ENCODE data around the gene PARN. TPM values are rescaled to one million over a fixed set of nuclear protein-coding genes. Genes with fewer than 3 reads are reported as not detected.

Gene PARN
- polyA plus RNA-seq, 3 donors, result 18.4 to 24.4 (median 19.1) TPM

GRCh38 chr16:14539631-14540030 lies 90.4 kb downstream of the PARN start:
- Histone ChIP-seq H3K4me1 (ENCODE audit: control insufficient read depth in 1 of 2, insufficient read depth in 2 of 2, low read length in 2 of 2) (no peaks in the 10 kb centered on the region), H2AFZ (ENCODE audit: insufficient read depth, low read depth, low read length, poor library complexity, severe bottlenecking) (no peak overlapping the region), H3K9me3 (replicated peaks in 1 of 2; ENCODE audit: control insufficient read depth in 1 of 2, insufficient read depth in 1 of 2, low read length in 2 of 2) (peaks cover 12 to 14% of the 10 kb centered on the region in 2 donors), H3K36me3 (replicated peaks in 1 of 2; ENCODE audit: control insufficient read depth in 1 of 2, insufficient read depth in 2 of 2, low read length in 2 of 2) (peaks cover 11 to 47% of the 10 kb centered on the region in 2 donors), H3K27ac (ENCODE audit: low read depth in 1 of 2, low read length in 2 of 2) (no peak overlapping the region), H3K4me3 (replicated peaks in 1 of 3; ENCODE audit: low read depth in 2 of 3, low read length in 3 of 3) (no peak overlapping the region), H4K20me1 (ENCODE audit: insufficient read depth, low read length) (no peaks in the 10 kb centered on the region), H3K9ac (ENCODE audit: insufficient read depth, low read length, poor library complexity, severe bottlenecking) (no peak overlapping the region), H3K4me2 (replicated peaks; ENCODE audit: extremely low read depth, low read length, poor library complexity, severe bottlenecking) (no peak overlapping the region), H3K79me2 (ENCODE audit: insufficient read depth, low read length) (no peaks in the 10 kb centered on the region), H3K27me3 (ENCODE audit: control insufficient read depth in 2 of 2, insufficient read depth in 2 of 2, low read length in 2 of 2) (no peaks in the 10 kb centered on the region)
- Mint-ChIP-seq H3K4me1 (peaks cover under 1% of the 10 kb centered on the region), H3K4me3 (no peak overlapping the region), H3K27ac (no peak overlapping the region), H3K36me3 (peaks cover 35 to 46% of the 10 kb centered on the region in 2 donors), H3K27me3 (ENCODE audit: low read depth in 3 of 3) (no peaks in the 10 kb centered on the region), H3K9me3 (peaks cover 13 to 23% (median 17%) of the 10 kb centered on the region in 7 donors)
- intact Hi-C loops (cut with micrococcal nuclease), result no loop called here
- DNase-seq, result no peak
- TF ChIP-seq CTCF (IDR thresholded peaks at IDR 0.05), result no peak
- no CpG with 5 or more reads among the region's 2 CpGs for WGBS (ENCODE audit: insufficient coverage)

DNA sequence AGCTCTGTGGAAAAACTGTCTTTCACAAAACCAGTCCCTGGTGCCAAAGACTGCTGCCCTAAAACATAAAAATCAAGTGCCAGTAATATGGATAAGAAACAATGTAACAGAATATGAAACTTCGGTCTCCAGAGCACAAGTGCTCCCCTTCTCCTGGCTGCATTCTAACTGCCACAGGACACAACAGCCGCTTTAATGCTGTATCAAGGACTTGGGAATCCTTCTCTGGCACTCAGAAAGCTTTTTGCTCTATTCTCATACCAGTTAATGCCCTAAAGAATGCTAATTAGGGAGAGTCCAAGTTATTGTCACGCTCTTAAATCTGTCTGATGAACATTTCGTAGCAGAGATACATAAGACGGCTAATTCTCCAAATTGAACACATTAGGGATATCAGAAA lies 90.9 kb downstream of the PARN start:
- Histone ChIP-seq H3K36me3 (replicated peaks in 1 of 2; ENCODE audit: control insufficient read depth in 1 of 2, insufficient read depth in 2 of 2, low read length in 2 of 2) (peaks cover 11 to 44% of the 10 kb centered on the region in 2 donors), H2AFZ (ENCODE audit: insufficient read depth, low read depth, low read length, poor library complexity, severe bottlenecking) (no peak overlapping the region), H3K9me3 (replicated peaks in 1 of 2; ENCODE audit: control insufficient read depth in 1 of 2, insufficient read depth in 1 of 2, low read length in 2 of 2) (peaks cover 12 to 14% of the 10 kb centered on the region in 2 donors), H3K4me3 (replicated peaks in 1 of 3; ENCODE audit: low read depth in 2 of 3, low read length in 3 of 3) (no peak overlapping the region), H3K4me1 (ENCODE audit: control insufficient read depth in 1 of 2, insufficient read depth in 2 of 2, low read length in 2 of 2) (no peaks in the 10 kb centered on the region), H3K9ac (ENCODE audit: insufficient read depth, low read length, poor library complexity, severe bottlenecking) (no peak overlapping the region), H3K27me3 (ENCODE audit: control insufficient read depth in 2 of 2, insufficient read depth in 2 of 2, low read length in 2 of 2) (no peaks in the 10 kb centered on the region), H3K4me2 (replicated peaks; ENCODE audit: extremely low read depth, low read length, poor library complexity, severe bottlenecking) (no peak overlapping the region), H3K27ac (ENCODE audit: low read depth in 1 of 2, low read length in 2 of 2) (no peak overlapping the region), H3K79me2 (ENCODE audit: insufficient read depth, low read length) (no peaks in the 10 kb centered on the region), H4K20me1 (ENCODE audit: insufficient read depth, low read length) (no peaks in the 10 kb centered on the region)
- peaks cover 3% of the 10 kb centered on the region for H3K4me1 Mint-ChIP-seq
- no peak for DNase-seq
- peaks cover 13 to 21% (median 17%) of the 10 kb centered on the region in 7 donors for H3K9me3 Mint-ChIP-seq
- H3K27me3 Mint-ChIP-seq (ENCODE audit: low read depth in 3 of 3), result no peaks in the 10 kb centered on the region
- intact Hi-C loops (cut with micrococcal nuclease), result no loop called here
- H3K27ac Mint-ChIP-seq, result no peak overlapping the region
- no peak overlapping the region for H3K4me3 Mint-ChIP-seq
- no CpG with 5 or more reads among the region's 5 CpGs for WGBS (ENCODE audit: insufficient coverage)
- no peak for TF ChIP-seq CTCF (IDR thresholded peaks at IDR 0.05)
- H3K36me3 Mint-ChIP-seq, result peaks cover 32 to 41% of the 10 kb centered on the region in 2 donors

Measured in CD14-positive monocyte (primary cell).